A549 (cell line): ENCODE results near the gene ERCC2.

Experiments
- CHD2 ChIP-seq: fragments of 150-350 bp; IDR thresholded peaks from 2 replicates; pipeline ENCODE4 v1.6.1; 2014; ENCODE audit warnings: low read length; ENCODE audit not compliant: partially characterized antibody
- HMGXB4 ChIP-seq: fragments of 250-450 bp; sonication (Bioruptor Pico); IDR thresholded peaks from 2 replicates; pipeline ENCODE4 v1.5.0; 2021; ENCODE audit warnings: mild to moderate bottlenecking, moderate library complexity, borderline replicate concordance
- MYC ChIP-seq: IDR thresholded peaks from 2 replicates; pipeline ENCODE4 v1.6.1; 2012; ENCODE audit warnings: mild to moderate bottlenecking, inconsistent platforms, low read length, improper control_type of control experiment, borderline replicate concordance
- NPAS2 ChIP-seq: fragments of 250-450 bp; sonication (Bioruptor Pico); IDR thresholded peaks from 2 replicates; pipeline ENCODE4 v1.8.0; 2022; ENCODE audit warnings: mild to moderate bottlenecking, moderate library complexity, borderline replicate concordance
- POLR2A ChIP-seq: IDR thresholded peaks from 2 replicates; pipeline ENCODE4 v1.6.1; 2012; ENCODE audit warnings: mild to moderate bottlenecking, low read length
- RAD21 ChIP-seq, 2 experiments: fragments of >200 bp in 1 of 2; sonication (Bioruptor Twin) in 1 of 2; formaldehyde crosslinking in 1 of 2; IDR thresholded peaks in 1 of 2; conservative IDR thresholded peaks in 1 of 2; 2 replicates in 1 of 2; 3 replicates in 1 of 2; pipeline ENCODE4 v1.6.1; 2012 to 2018; ENCODE audit warnings: inconsistent platforms in 1 of 2
- RFX5 ChIP-seq: fragments of 450-650 bp; IDR thresholded peaks from 2 replicates; pipeline ENCODE4 v1.7.1; 2014; ENCODE audit warnings: antibody characterized with exemption, mild to moderate bottlenecking, moderate library complexity
- ZFP36 ChIP-seq: fragments of 450-650 bp; IDR thresholded peaks from 2 replicates; pipeline ENCODE4 v1.6.1; 2014; ENCODE audit warnings: borderline replicate concordance; ENCODE audit not compliant: partially characterized antibody
- TF ChIP-seq, protein P1 (sequence below): fragments of >200 bp; sonication (Bioruptor Twin); formaldehyde crosslinking; IDR thresholded peaks from 3 replicates; pipeline ENCODE4 v1.5.1; 2016
- TF ChIP-seq, protein P2 (sequence below): IDR thresholded peaks from 2 replicates; pipeline ENCODE4 v1.6.1; 2012
- TF ChIP-seq, protein P3 (sequence below): IDR thresholded peaks from 2 replicates; pipeline ENCODE4 v1.6.1; 2012

- TF ChIP-seq, protein P1, sequence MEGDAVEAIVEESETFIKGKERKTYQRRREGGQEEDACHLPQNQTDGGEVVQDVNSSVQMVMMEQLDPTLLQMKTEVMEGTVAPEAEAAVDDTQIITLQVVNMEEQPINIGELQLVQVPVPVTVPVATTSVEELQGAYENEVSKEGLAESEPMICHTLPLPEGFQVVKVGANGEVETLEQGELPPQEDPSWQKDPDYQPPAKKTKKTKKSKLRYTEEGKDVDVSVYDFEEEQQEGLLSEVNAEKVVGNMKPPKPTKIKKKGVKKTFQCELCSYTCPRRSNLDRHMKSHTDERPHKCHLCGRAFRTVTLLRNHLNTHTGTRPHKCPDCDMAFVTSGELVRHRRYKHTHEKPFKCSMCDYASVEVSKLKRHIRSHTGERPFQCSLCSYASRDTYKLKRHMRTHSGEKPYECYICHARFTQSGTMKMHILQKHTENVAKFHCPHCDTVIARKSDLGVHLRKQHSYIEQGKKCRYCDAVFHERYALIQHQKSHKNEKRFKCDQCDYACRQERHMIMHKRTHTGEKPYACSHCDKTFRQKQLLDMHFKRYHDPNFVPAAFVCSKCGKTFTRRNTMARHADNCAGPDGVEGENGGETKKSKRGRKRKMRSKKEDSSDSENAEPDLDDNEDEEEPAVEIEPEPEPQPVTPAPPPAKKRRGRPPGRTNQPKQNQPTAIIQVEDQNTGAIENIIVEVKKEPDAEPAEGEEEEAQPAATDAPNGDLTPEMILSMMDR, result no peak
- TF ChIP-seq HMGXB4 (CRISPR knock-in tag) (no peak), POLR2A (no peak), RFX5 (no peak), CHD2 (no peak), MYC (no peak), RAD21 (conservative IDR thresholded peaks at IDR 0.05 in 1 of 2, IDR thresholded peaks at IDR 0.05 in 1 of 2) (no peak), ZFP36 (no peak), NPAS2 (CRISPR knock-in tag) (no peak)
- TF ChIP-seq, protein P2, sequence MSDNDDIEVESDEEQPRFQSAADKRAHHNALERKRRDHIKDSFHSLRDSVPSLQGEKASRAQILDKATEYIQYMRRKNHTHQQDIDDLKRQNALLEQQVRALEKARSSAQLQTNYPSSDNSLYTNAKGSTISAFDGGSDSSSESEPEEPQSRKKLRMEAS, result no peak
- TF ChIP-seq, protein P3, sequence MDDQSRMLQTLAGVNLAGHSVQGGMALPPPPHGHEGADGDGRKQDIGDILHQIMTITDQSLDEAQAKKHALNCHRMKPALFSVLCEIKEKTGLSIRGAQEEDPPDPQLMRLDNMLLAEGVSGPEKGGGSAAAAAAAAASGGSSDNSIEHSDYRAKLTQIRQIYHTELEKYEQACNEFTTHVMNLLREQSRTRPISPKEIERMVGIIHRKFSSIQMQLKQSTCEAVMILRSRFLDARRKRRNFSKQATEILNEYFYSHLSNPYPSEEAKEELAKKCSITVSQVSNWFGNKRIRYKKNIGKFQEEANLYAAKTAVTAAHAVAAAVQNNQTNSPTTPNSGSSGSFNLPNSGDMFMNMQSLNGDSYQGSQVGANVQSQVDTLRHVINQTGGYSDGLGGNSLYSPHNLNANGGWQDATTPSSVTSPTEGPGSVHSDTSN, result no peak
These were observed 18.3 kb downstream of the ERCC2 start for GRCh38 chr19:45352062-45352461.
